NCI-H345 (cell line): ENCODE results near the gene PKP1.

Experiments
- DNase-seq: peaks from one replicate; lab custom pipeline; 2025; lab: John Stamatoyannopoulos, UW

Gene PKP1

GRCh38 chr1:201281573-201281972 lies 1.7 kb upstream of the PKP1 start:
- DNase-seq, result no peak

GRCh38 chr1:201282216-201282615 lies 1.1 kb upstream of the PKP1 start:
- DNase-seq, result no peak

GRCh38 chr1:201283836-201284553 lies 689 bp downstream of the PKP1 start:
- DNase-seq, result no peak

- no peak for DNase-seq
These were observed 1.3 kb downstream of the PKP1 start for GRCh38 chr1:201284636-201285035.

GRCh38 chr1:201285846-201286245 lies 2.5 kb downstream of the PKP1 start:
- DNase-seq, result no peak

GRCh38 chr1:201286445-201286844 lies 3.1 kb downstream of the PKP1 start:
- DNase-seq, result no peak

GRCh38 chr1:201288007-201288406 lies 4.7 kb downstream of the PKP1 start:
- DNase-seq, result no peak

- no peak for DNase-seq
These were observed 5.5 kb downstream of the PKP1 start for GRCh38 chr1:201288765-201289164.

GRCh38 chr1:201290551-201290950 lies 7.2 kb downstream of the PKP1 start:
- DNase-seq, result no peak

- DNase-seq, result no peak
These were observed 8.6 kb downstream of the PKP1 start for GRCh38 chr1:201291916-201292315.

GRCh38 chr1:201294876-201295275 lies 11.6 kb downstream of the PKP1 start:
- no peak for DNase-seq

GRCh38 chr1:201295346-201295745 lies 12.0 kb downstream of the PKP1 start:
- no peak for DNase-seq

GRCh38 chr1:201295861-201296260 lies 12.6 kb downstream of the PKP1 start:
- DNase-seq, result no peak

- no peak for DNase-seq
These were observed 13.0 kb downstream of the PKP1 start for GRCh38 chr1:201296352-201296751.

GRCh38 chr1:201298396-201299381 lies 15.4 kb downstream of the PKP1 start:
- no peak for DNase-seq

GRCh38 chr1:201299968-201300367 lies 16.7 kb downstream of the PKP1 start:
- no peak for DNase-seq

GRCh38 chr1:201300641-201301040 lies 17.3 kb downstream of the PKP1 start:
- no peak for DNase-seq

GRCh38 chr1:201302163-201303152 lies 19.2 kb downstream of the PKP1 start:
- no peak for DNase-seq

GRCh38 chr1:201304126-201304525 lies 20.8 kb downstream of the PKP1 start:
- no peak for DNase-seq

- no peak for DNase-seq
These were observed 22.5 kb downstream of the PKP1 start for GRCh38 chr1:201305815-201306214.

- no peak for DNase-seq
These were observed 23.9 kb downstream of the PKP1 start for GRCh38 chr1:201307231-201307630.
